GM23338 (cell line): ENCODE results near the gene BTBD9. TPM values are rescaled to one million over a fixed set of nuclear protein-coding genes. Genes with fewer than 3 reads are reported as not detected.

Experiments
- ATAC-seq: fragments of 200-7000 bp; cut with Tn5 transposase; 3 replicates; pipeline ENCODE4 v1.9.1; 2020
- DNase-seq: peaks from one replicate; pipeline ENCODE4 v3.0.0-alpha.2; 2015; ENCODE audit warnings: low spot score
- H2AFZ ChIP-seq: fragments of 200-600 bp; sonication (generic); 2 replicates; pipeline ENCODE4 v1.8.0; 2016; ENCODE audit warnings: antibody characterized with exemption, mild to moderate bottlenecking, moderate library complexity
- H3F3A ChIP-seq: fragments of 200-600 bp; sonication (generic); replicated peaks from 2 replicates; pipeline ENCODE4 v1.8.0; 2017; ENCODE audit warnings: antibody characterized with exemption, mixed run types, low read depth
- H3K27ac ChIP-seq: fragments of 200-600 bp; sonication (generic); 2 replicates; pipeline ENCODE4 v1.6.1; 2016; ENCODE audit warnings: low read depth
- H3K27me3 ChIP-seq: fragments of 200-600 bp; sonication (generic); 2 replicates; pipeline ENCODE4 v1.8.0; 2016; ENCODE audit warnings: mild to moderate bottlenecking, mixed run types, moderate library complexity; ENCODE audit not compliant: insufficient read depth
- H3K36me3 ChIP-seq: fragments of 200-600 bp; sonication (generic); 2 replicates; pipeline ENCODE4 v1.8.0; 2016; ENCODE audit warnings: mild to moderate bottlenecking; ENCODE audit not compliant: insufficient read depth
- H3K4me1 ChIP-seq: fragments of 200-600 bp; sonication (generic); 2 replicates; pipeline ENCODE4 v1.8.0; 2016; ENCODE audit warnings: mild to moderate bottlenecking, moderate library complexity; ENCODE audit not compliant: insufficient read depth
- H3K4me2 ChIP-seq: fragments of 200-600 bp; sonication (generic); 2 replicates; pipeline ENCODE4 v1.7.1; 2017; ENCODE audit warnings: mixed run types
- H3K4me3 ChIP-seq: fragments of 200-600 bp; sonication (generic); 2 replicates; pipeline ENCODE4 v1.6.1; 2016; ENCODE audit warnings: mixed run types
- H3K79me2 ChIP-seq: fragments of 200-600 bp; sonication (generic); replicated peaks from 2 replicates; pipeline ENCODE4 v1.8.0; 2017; ENCODE audit warnings: mild to moderate bottlenecking; ENCODE audit not compliant: insufficient read depth
- H3K9me2 ChIP-seq: fragments of 200-600 bp; sonication (generic); 2 replicates; pipeline ENCODE4 v1.8.0; 2017; ENCODE audit not compliant: insufficient read depth
- H4K20me1 ChIP-seq: fragments of 200-600 bp; sonication (generic); replicated peaks from 2 replicates; pipeline ENCODE4 v1.8.0; 2017; ENCODE audit warnings: mild to moderate bottlenecking; ENCODE audit not compliant: insufficient read depth
- H3K27ac Mint-ChIP-seq: 2 replicates; pipeline ENCODE4 v1.8.0; 2020; ENCODE audit warnings: inconsistent platforms, mild to moderate bottlenecking, moderate library complexity, mixed read lengths
- H3K27me3 Mint-ChIP-seq: 3 replicates; pipeline ENCODE4 v1.8.0; 2022; ENCODE audit warnings: low read depth, mild to moderate bottlenecking, moderate library complexity, mixed read lengths, inconsistent platforms; ENCODE audit not compliant: insufficient read depth, poor library complexity
- H3K36me3 Mint-ChIP-seq: 3 replicates; pipeline ENCODE4 v1.8.0; 2021; ENCODE audit warnings: low read depth, mild to moderate bottlenecking, inconsistent platforms, moderate library complexity, mixed read lengths
- H3K4me1 Mint-ChIP-seq: 3 replicates; pipeline ENCODE4 v1.8.0; 2020; ENCODE audit warnings: mild to moderate bottlenecking, inconsistent platforms, mixed read lengths
- H3K4me3 Mint-ChIP-seq: 3 replicates; pipeline ENCODE4 v1.8.0; 2021; ENCODE audit warnings: moderate library complexity, mild to moderate bottlenecking, inconsistent platforms, mixed read lengths
- H3K9me3 Mint-ChIP-seq: 3 replicates; pipeline ENCODE4 v1.8.0; 2020; ENCODE audit warnings: moderate library complexity, mild to moderate bottlenecking, inconsistent platforms, mixed read lengths
- CREB1 ChIP-seq: fragments of 250-450 bp; sonication (Bioruptor Pico); IDR thresholded peaks from 2 replicates; pipeline ENCODE4 v1.5.0; 2020; ENCODE audit warnings: low read depth, mild to moderate bottlenecking, moderate library complexity
- CTCF ChIP-seq, 2 experiments: fragments of 200-600 bp in 1 of 2; sonication (generic) in 1 of 2; conservative IDR thresholded peaks; 2 replicates each; pipeline versions ENCODE4 v1.5.1 to v1.6.1; 2016 to 2017; ENCODE audit warnings: antibody characterized with exemption in 2 of 2, low read depth in 2 of 2, mild to moderate bottlenecking in 2 of 2, moderate library complexity in 1 of 2
- ETS1 ChIP-seq: IDR thresholded peaks from 2 replicates; pipeline ENCODE4 v1.6.1; 2016; ENCODE audit warnings: antibody characterized with exemption
- EZH2 ChIP-seq: fragments of 200-600 bp; sonication (generic); IDR thresholded peaks from one replicate; pipeline ENCODE4 v1.8.0; 2017; ENCODE audit warnings: antibody characterized with exemption, mild to moderate bottlenecking, low read depth; ENCODE audit not compliant: unreplicated experiment
- EZH2phosphoT487 ChIP-seq: fragments of 200-600 bp; sonication (generic); IDR thresholded peaks from one replicate; pipeline ENCODE4 v1.8.1; 2018; ENCODE audit warnings: antibody characterized with exemption; ENCODE audit not compliant: unreplicated experiment
- JUNB ChIP-seq: IDR thresholded peaks from one replicate; pipeline ENCODE4 v1.6.1; 2016; ENCODE audit warnings: antibody characterized with exemption; ENCODE audit not compliant: unreplicated experiment
- NANOG ChIP-seq: IDR thresholded peaks from 2 replicates; pipeline ENCODE4 v1.6.1; 2016; ENCODE audit warnings: antibody characterized with exemption, borderline replicate concordance
- POLR2AphosphoS5 ChIP-seq: IDR thresholded peaks from 2 replicates; pipeline ENCODE4 v1.6.1; 2016; ENCODE audit warnings: antibody characterized with exemption, low read depth
- REST ChIP-seq: IDR thresholded peaks from one replicate; pipeline ENCODE4 v1.6.1; 2018; ENCODE audit warnings: antibody characterized with exemption; ENCODE audit not compliant: unreplicated experiment
- STAT1 ChIP-seq: IDR thresholded peaks from one replicate; pipeline ENCODE4 v1.6.1; 2016; ENCODE audit warnings: antibody characterized with exemption; ENCODE audit not compliant: unreplicated experiment
- ZNF114 ChIP-seq: fragments of 250-450 bp; sonication (Bioruptor Pico); IDR thresholded peaks from 2 replicates; pipeline ENCODE4 v1.5.0; 2020; ENCODE audit warnings: mild to moderate bottlenecking, moderate library complexity
- ZNF331 ChIP-seq: fragments of 250-450 bp; sonication (Bioruptor Pico); IDR thresholded peaks from 2 replicates; pipeline ENCODE4 v1.5.0; 2020; ENCODE audit warnings: low read depth, mild to moderate bottlenecking, moderate library complexity
- ZNF462 ChIP-seq: fragments of 250-450 bp; sonication (Bioruptor Pico); IDR thresholded peaks from 2 replicates; pipeline ENCODE4 v1.5.0; 2020; ENCODE audit warnings: mild to moderate bottlenecking, moderate library complexity
- polyA plus RNA-seq: library from polyadenylated mRNA; unstranded; fragments of >200 nt; fragmentation: Nextera tagmentation; extraction: Ambion mirVana; gene quantifications from 2 replicates; pipeline ENCODE4 v1.2.1, GENCODE V29; 2016
- total RNA-seq: library from RNA; depleted of rRNA; stranded (reverse); fragments of >200 nt; shearing (Covaris generic); gene quantifications from 2 replicates; pipeline ENCODE4 v1.2.3, GENCODE V29; 2014

The BTBD9 gene
- total and polyA plus RNA-seq, 2 experiments from 2014 or later: 4.2 to 5.3 TPM

- H3K4me2 ChIP-seq: no peak overlapping the region
- H3K4me3 Mint-ChIP-seq: no peak overlapping the region
- H3K4me3 ChIP-seq: no peak overlapping the region
- H3K36me3 ChIP-seq: no peaks in the 10 kb centered on the region
- H3K27me3 ChIP-seq: no peaks in the 10 kb centered on the region
- H3F3A ChIP-seq: no peaks in the 10 kb centered on the region
- peaks cover 26% of the 10 kb centered on the region for H3K4me1 Mint-ChIP-seq
- no peak for ATAC-seq
- no peak overlapping the region for H3K27ac Mint-ChIP-seq
- no peak for DNase-seq
- no peaks in the 10 kb centered on the region for H3K36me3 Mint-ChIP-seq
- H3K79me2 ChIP-seq: no peaks in the 10 kb centered on the region
- 0 out of 2 replicates have a peak, but pooled peaks cover 2% of the 10 kb centered on the region for H3K9me2 ChIP-seq
- H3K4me1 ChIP-seq: peaks cover 12% of the 10 kb centered on the region
- H3K27me3 Mint-ChIP-seq: no peaks in the 10 kb centered on the region
- TF ChIP-seq NANOG (no peak), CTCF (conservative IDR thresholded peaks at IDR 0.05; ENCODE audit: low read depth in 2 of 2) (no peak), STAT1 (no peak), JUNB (no peak), REST (no peak), ZNF331 (CRISPR knock-in tag) (no peak), POLR2AphosphoS5 (no peak), ETS1 (no peak), EZH2phosphoT487 (no peak), ZNF462 (CRISPR knock-in tag) (no peak), EZH2 (no peak), ZNF114 (CRISPR knock-in tag) (no peak), CREB1 (CRISPR knock-in tag) (no peak)
- no peak overlapping the region for H3K27ac ChIP-seq
- H2AFZ ChIP-seq: no peak overlapping the region
- H4K20me1 ChIP-seq: no peaks in the 10 kb centered on the region
- H3K9me3 Mint-ChIP-seq: no peaks in the 10 kb centered on the region
These were observed 332.8 kb downstream of the BTBD9 start for GRCh38 chr6:38306931-38307330.
